ENCODE results near the gene CSAD.
"Not testable (repeated sequence)": the region's sequence is repeated elsewhere in the genome, so short reads cannot be mapped to it uniquely, and the experiment has no call there.

Gene CSAD

DNA sequence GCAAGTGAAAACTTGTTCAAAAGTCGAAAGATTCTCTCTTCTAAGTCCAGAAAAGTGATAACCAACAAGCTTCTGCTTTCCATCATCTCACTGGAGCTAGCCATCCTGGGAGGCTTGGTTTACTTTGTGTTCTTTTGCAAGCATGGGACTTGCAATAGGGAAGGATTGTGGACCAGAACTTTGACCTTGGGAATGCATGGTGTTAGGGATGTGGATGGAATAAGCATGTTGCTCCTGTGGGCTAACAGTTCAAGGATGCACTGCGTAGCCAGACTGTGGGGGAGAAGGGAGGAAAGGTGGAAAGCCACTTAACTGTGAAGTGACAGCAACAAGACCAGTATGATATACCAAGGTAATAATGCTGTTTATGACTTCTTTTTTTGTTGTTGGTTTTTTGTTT lies 48.9 kb downstream of the CSAD start:
- no peak for DNase-seq

DNA sequence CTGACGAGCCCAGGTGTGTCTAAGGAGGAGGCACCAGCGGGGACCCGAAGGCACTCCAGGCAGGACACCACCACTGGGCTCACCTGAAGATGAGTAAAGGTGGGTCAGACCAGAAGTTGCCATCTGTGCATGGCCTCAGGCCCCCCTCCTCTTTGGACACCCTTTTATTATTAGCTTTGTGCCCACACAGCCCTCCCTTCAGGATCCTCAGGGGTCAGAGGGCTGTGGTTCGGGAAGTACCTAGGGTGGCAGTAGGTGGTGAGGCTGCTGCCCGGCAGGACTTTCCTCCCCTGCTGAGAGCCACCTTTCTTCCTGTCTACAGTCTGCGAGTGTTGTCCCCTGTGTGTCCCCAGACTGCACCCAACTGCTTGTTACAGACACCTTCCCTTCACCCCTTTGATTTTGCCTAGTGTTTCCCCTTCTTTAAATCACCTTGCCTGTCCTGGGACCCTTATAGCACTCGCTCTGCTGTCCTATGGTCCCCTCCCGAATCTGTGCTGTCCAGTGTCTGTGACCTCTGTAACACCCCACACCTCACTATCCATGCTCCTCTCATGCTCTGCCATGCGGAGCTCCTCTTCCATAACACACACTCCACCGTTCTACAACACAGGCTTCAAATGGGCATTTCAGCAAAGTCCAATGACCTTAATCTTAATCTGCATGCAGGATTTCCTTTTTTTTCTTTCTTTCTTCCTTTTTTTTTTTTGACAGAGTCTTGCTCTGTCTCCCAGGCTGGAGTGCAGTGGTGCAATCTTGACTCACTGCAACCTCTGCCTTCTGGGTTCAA lies 51.8 kb downstream of the CSAD start:
- no peak for DNase-seq

DNA sequence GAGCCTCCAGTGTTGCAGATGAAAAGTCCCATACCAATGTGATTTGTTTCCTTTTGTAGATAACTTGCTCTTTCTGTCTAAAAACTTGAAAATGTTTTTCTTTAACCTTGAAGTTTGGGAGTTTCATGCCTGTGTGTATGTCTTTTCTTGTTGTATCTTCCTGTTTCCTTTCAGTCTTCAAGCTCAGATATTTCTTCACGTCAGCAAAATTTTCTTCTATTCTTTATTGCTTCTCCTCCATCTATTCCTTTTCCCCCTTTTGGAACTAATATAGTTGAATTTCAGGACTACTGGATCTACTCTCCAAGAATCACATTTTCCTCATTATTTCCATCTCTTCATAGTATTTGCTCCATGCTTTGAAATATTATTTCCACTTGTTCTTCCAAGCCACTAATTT lies 53.6 kb downstream of the CSAD start:
- DNase-seq = no peak

DNA sequence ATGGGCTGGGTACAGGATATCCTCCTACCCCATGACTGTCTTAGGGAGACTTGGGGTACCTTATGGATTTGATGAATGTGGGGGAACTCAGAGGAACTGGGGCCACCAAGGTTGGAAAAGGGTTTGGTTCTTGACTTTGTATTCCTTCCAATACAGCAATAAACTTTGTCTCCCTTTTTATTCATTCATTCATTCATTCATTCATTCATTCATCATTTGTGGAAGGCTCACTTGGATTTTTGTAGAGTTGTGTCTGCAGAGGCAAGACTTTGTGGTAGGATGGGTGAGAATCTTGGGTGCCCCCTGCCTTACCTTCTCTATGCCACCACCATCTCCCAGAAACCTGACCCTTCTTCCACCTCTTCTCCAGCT lies 56.4 kb downstream of the CSAD start:
- DNase-seq = no peak

DNA sequence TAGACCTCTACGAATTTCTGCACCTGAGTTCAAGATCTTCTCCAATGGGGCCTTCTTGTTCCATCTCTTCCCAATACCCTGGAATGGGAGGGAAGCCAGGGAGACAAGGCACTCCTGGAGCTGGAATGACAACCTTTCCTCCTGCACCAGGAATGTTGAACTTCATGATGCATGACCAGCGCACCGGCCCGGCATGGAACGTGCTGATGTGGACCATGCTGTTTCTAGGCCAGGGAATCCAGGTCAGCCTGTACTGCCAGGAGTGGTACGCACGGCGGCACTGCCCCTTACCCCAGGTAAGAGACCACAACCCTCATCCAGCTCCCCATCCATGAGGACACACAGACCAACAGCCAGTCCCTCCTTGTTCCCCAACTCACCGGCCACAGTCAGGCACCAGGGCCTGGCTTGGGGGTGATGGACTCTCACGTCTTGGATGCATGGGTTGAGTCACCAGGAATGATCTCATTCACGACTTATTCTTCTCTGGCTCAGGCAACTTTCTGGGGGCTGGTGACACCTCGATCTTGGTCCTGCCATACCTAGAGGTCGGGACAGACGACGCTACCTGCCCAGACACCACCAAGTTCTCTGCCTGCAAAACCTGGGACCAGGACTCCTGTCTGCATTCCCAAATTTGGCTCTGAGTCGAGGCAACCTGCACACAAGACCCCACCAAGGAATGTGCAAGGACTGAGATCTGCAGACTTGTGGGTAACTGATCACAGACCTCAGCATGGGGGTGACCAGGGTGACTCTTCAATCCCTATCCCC lies 57.0 kb downstream of the CSAD start:
- DNase-seq = no peak

DNA sequence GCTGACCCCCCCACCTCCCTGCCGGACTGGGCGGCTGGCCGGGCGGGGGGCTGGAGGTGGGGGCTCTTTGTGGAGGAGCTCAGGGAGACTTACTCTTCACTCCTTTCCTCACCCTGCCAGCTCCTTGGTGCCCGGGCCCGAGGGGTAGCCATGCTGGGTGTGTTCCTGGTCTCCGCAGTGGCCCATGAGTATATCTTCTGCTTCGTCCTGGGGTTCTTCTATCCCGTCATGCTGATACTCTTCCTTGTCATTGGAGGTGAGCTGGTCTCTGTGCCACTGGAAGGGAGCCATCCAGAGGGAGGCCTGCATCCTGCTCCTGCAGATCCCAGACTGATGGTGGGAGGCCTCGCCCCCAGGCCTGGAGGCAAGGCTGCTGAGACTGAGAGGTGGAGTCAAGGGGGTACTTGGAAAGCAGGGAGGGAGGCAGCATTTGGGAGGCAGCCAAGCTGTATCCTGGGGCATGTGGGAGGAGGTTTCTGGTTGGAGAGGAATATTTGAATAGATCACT lies 57.7 kb downstream of the CSAD start:
- no peak for DNase-seq

DNA sequence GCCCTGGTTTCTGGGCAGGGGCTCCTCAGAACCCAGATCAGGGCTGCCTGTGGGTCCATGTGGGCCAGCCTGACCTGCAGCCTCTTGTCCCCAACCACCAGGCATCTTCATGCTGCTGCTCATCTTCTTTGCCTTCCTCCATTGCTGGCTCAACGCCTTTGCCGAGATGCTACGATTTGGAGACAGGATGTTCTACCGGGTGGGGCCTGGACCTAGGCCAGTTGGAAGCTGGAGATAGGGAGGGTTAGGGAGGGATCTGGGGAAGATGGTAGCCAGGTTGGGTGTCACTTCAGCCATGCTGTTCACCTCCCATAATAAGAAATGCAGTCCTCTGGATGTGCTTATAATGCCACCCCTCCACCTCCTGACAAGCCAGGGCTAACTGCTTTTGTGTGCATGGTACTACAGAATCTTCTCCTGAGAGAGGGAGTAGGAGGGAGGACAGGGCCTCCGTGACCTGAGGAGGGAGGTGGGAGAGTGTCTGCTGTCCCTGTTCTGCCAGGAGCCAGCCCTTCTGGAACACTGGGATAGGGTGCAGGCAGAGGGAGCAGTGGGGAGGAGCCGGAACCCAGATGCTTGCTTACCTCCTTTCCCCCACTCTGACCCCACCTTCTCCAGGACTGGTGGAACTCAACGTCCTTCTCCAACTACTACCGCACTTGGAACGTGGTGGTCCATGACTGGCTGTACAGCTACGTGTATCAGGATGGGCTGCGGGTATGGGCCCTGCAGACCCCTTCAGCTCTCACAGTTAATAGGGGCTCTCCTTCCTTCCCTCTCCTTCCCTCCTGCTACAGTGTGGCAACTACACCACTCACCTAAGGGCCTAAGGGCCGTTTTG lies 59.8 kb downstream of the CSAD start:
- DNase-seq = no peak

DNA sequence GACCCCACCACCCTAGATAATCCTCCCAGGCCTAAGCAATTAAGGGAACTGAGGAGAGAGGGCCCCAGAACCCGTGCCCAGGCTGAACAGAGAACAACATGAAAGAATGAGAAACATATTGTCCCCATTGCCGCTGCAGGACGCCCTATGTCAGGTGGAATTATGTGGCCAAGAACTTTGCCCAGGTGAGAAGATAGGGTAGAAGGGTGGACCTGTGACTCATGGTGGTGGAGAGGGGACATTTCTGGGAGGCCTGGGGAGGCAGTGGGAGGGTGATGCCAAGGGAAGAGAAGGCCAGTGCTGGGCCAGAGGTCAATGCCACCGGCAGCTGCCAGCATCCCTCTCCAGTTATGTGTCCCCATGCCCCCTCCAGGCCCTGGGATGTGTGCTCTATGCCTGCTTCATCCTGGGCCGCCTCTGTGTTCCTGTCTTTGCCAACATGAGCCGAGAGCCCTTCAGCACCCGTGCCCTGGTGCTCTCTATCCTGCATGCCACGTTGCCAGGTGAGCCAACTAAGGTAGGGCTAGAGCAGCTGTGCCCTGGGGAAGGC lies 61.9 kb downstream of the CSAD start:
- no peak for DNase-seq

DNA sequence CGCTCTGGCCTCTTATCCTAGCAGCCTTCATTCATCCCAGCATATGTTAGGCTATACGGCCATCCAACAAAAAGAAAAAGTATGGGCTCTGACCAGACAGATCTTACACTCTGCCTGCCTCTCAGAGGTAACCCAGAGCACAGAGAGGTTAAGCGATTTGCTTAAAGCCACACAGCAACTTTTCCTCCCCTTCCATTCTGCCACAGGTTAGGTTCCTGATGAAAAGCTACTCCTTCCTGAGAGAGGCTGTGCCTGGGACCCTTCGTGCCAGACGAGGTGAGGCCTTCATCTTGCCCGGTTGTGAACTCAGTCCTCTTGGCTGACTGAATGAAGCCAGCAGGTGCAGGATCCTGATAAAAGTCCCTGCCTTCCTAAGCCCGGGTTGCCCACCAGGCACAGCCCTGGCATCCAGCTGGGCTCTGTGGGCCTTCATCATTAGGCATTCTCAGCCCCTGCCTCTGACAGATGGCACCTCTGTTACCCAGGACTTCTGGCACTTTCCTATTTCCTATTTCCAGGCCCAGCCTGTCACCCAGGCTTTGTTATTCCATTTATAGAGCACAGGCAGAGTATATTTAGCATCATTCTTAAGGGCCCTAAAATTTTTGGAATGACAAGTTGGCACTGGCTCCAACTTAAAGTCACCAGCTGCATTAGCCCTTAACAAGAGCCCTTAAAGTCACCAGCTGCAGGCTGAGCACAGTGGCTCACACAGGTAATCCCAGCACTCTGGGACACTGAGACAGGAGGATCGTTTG lies 64.7 kb downstream of the CSAD start:
- DNase-seq = no peak

DNA sequence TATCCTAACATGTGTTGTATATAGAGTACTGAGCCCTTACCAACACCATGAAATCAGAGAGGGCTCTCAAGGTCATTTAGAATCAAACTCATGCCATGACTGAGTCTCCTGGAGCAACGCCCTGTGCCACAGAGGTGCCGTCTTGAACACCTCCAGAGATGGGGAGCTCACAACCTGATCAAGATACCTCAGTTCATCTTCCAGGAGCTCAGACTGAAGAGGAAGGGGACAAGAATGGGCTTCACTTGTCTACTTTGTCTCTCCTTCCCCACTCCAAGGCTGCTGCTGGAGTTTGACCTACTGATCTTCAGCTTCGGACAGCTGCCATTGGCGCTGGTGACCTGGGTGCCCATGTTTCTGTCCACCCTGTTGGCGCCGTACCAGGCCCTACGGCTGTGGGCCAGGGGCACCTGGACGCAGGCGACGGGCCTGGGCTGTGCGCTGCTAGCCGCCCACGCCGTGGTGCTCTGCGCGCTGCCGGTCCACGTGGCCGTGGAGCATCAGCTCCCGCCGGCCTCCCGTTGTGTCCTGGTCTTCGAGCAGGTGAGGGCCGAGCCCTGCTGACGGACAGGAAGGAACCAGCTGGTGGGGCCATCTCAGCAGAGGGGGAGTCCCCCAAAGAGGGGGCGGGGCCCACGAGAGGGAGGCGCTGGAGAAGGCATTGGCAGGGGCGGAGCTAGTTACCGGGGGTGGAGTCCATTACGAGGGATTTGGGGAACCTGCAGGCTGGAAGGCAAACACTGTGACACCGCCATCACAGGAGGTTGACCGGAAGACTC lies 65.4 kb downstream of the CSAD start:
- no peak for DNase-seq

DNA sequence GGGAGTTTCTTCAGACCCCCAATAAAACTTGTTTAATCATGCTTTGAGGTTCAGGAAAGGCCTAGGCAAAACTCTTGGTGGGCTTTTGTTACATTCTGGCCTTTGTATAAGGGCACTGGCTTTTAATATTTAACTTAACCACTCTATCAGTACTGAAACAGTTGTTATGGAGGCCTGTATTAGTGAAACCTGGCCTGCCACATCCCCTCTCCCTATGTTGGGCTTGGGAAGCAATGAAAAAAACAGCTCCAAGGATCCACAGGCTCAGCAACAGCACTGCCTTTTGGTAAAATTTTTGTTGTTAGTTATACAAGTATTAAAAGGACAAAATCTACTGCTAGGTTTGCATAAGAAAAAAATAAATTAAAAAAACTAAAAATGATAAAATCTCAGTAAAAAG lies 66.8 kb downstream of the CSAD start:
- DNase-seq = no peak

DNA sequence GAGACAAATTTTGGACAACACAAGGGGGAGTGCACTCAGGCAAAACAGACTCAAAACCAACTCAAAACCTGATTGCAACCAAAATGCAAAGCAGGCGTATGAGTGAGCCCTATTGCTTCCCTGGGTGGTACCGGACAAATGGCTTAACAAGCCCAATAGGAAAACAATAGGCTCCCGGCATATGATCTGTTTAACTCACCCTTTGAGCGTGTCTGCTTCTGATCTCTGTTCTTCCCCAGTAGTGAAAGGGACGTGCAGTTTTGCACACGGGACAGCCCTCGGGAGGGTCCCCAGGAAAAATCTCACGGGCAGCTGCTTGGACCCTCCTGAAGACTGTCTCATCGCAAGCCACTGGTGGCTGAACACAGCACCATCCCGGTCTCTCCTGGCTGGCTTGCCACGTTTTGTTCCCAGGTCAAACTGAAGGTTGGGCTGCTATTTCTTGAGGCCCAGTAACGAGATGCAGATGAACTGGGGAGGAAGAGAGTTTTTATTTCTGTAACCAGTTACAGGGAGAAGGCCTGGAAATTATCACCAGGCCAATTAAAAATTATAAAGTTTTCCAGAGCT lies 67.5 kb downstream of the CSAD start:
- no peak for DNase-seq

DNA sequence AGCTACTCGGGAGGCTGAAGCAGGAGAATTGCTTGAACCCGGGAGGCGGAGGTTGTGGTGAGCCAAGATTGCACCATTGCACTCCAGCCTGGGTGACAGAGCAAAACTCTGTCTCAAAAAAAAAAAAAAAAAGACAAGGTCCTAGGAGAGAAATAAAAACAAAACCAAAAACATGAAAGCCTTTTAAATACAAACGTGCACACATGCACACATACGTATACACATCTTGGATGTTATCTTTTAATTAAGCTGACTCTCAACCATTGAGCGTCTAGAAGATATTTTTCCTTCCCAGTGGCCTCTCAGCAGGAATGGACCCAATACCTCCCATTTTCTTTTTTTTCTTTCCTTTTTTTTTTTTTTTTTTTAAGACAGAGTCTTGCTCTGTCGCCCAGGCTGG lies 68.3 kb downstream of the CSAD start:
- DNase-seq = not testable (repeated sequence)
